ENCODE measurements around the gene LRRC18. TPM values are rescaled to one million over a fixed set of nuclear protein-coding genes. Genes with fewer than 3 reads are reported as not detected.

Gene LRRC18
- total and polyA plus RNA-seq, 2 donors (not counting 1 experiment from before 2014, with no cell fraction given): not detected

DNA sequence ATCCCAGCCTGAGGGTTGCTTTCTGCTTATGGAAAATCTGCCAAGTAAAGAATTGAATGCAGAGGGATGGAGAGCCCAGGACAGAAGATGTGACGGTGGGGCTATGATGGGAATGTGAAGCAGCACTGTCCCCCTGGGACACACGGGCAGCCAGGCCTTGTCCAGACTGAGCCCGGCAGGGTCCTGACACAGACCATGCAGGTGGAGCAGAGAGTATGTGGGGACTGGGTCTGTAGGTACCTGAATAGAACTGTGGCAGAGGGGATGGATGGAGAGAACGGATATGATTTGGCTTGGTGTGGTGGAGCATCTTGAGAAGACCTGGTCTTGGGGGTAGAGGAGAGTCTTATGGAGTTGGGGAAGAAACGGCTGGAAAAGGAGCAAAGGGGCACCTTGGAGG is 732 bp upstream of the LRRC18 start:
- Mint-ChIP-seq H3K27me3 (no peaks in the 10 kb centered on the region), H3K4me3 (no peak overlapping the region), H3K27ac (peak overlapping the region; percentile 39), H3K4me1 (no peaks in the 10 kb centered on the region), H3K9me3 (ENCODE audit: insufficient read depth) (no peaks in the 10 kb centered on the region)
- H3K9me3 ChIP-seq (ENCODE audit: control extremely low read depth in 1 of 3, control insufficient read depth in 2 of 3, insufficient read depth in 1 of 3, low read length in 2 of 3): no peaks in the 10 kb centered on the region
- no peaks in the 10 kb centered on the region for H3K27me3 ChIP-seq (replicated peaks in 1 of 4; ENCODE audit: control extremely low read depth in 1 of 4, control insufficient read depth in 3 of 4, insufficient read depth in 4 of 4, low read length in 3 of 4)
- peaks cover 21% of the 10 kb centered on the region for H4K20me1 ChIP-seq (ENCODE audit: control insufficient read depth, insufficient read depth, low read length, poor library complexity, severe bottlenecking)
- H3K36me3 ChIP-seq (replicated peaks in 1 of 2; ENCODE audit: control extremely low read depth in 1 of 2, control insufficient read depth in 1 of 2, extremely low read depth in 1 of 2, insufficient read depth in 2 of 2, low read length in 1 of 2): peaks cover 4 to 80% of the 10 kb centered on the region in 2 experiments
- no peak overlapping the region for H2AFZ ChIP-seq (ENCODE audit: insufficient read depth, low read depth, low read length, poor library complexity, severe bottlenecking)
- ATAC-seq (ENCODE audit: low read depth): no peak
- H3K4me1 ChIP-seq (ENCODE audit: control insufficient read depth in 2 of 2, insufficient read depth in 2 of 2, low read length in 2 of 2): no peaks in the 10 kb centered on the region
- ChIA-PET POLR2A (no interaction called here), CTCF (no interaction called here)
- H3K79me2 ChIP-seq (ENCODE audit: control insufficient read depth, insufficient read depth, low read length): no peaks in the 10 kb centered on the region
- H3K27ac ChIP-seq (ENCODE audit: low read length in 2 of 2): no peak overlapping the region
- H3K4me2 ChIP-seq (replicated peaks; ENCODE audit: low read depth, low read length, poor library complexity, severe bottlenecking): no peak overlapping the region
- no peak for DNase-seq
- TF ChIP-seq EZH2 (IDR thresholded peaks at IDR 0.05; ENCODE audit: borderline replicate concordance, insufficient read depth, low read depth, low read length, poor library complexity, severe bottlenecking): no peak
- TF ChIP-seq, protein P1, sequence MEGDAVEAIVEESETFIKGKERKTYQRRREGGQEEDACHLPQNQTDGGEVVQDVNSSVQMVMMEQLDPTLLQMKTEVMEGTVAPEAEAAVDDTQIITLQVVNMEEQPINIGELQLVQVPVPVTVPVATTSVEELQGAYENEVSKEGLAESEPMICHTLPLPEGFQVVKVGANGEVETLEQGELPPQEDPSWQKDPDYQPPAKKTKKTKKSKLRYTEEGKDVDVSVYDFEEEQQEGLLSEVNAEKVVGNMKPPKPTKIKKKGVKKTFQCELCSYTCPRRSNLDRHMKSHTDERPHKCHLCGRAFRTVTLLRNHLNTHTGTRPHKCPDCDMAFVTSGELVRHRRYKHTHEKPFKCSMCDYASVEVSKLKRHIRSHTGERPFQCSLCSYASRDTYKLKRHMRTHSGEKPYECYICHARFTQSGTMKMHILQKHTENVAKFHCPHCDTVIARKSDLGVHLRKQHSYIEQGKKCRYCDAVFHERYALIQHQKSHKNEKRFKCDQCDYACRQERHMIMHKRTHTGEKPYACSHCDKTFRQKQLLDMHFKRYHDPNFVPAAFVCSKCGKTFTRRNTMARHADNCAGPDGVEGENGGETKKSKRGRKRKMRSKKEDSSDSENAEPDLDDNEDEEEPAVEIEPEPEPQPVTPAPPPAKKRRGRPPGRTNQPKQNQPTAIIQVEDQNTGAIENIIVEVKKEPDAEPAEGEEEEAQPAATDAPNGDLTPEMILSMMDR (IDR thresholded peaks at IDR 0.05): no peak
- 99% methylated on average over 5 of the region's 5 CpGs for WGBS (ENCODE audit: insufficient coverage)
- H3K9ac ChIP-seq (ENCODE audit: low read length): no peak overlapping the region
- no peak overlapping the region for H3K4me3 ChIP-seq (ENCODE audit: control extremely low read depth in 1 of 5, extremely low read depth in 1 of 5, insufficient read depth in 1 of 5, low read depth in 2 of 5, low read length in 4 of 5)
- intact Hi-C loops (cut with micrococcal nuclease): no loop called here

DNA sequence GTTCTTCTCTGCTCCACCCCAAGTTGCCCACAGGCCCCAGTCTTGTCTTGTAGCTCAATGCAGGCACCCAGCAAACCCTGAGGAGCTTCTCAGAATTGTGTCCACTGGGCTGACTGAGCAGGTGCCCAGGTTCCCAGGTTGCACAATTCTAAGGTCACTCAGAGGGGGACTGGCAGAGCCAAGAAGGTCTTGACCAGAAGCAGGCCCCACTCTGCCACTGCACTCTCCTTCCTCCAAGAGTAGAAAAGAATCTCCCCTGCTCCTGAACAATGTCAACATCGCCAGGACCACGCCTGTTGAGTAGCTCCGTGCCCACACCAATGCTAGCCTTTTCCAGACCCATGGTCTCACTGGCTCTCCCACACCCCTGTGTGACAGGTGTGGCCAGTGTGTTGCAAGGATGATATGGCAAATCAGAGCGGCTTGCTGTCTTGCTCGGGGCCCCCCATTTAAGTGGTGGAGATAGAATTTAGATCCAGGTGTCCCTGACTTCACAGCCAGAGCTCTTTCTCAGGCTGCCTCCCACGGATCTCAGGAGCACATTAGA is 577 bp downstream of the LRRC18 start:
- intact Hi-C loops (cut with micrococcal nuclease): no loop called here
- no peaks in the 10 kb centered on the region for H3K4me1 Mint-ChIP-seq
- H3K4me1 ChIP-seq (ENCODE audit: control insufficient read depth in 2 of 2, insufficient read depth in 2 of 2, low read length in 2 of 2): no peaks in the 10 kb centered on the region
- ChIA-PET POLR2A (no interaction called here), CTCF (no interaction called here)
- 95% methylated on average over 3 of the region's 6 CpGs for WGBS (ENCODE audit: insufficient coverage)
- no peak overlapping the region for H3K4me3 ChIP-seq (ENCODE audit: control extremely low read depth in 1 of 5, extremely low read depth in 1 of 5, insufficient read depth in 1 of 5, low read depth in 2 of 5, low read length in 4 of 5)
- no peaks in the 10 kb centered on the region for H3K9me3 ChIP-seq (ENCODE audit: control extremely low read depth in 1 of 3, control insufficient read depth in 2 of 3, insufficient read depth in 1 of 3, low read length in 2 of 3)
- peaks cover 4 to 75% of the 10 kb centered on the region in 2 experiments for H3K36me3 ChIP-seq (replicated peaks in 1 of 2; ENCODE audit: control extremely low read depth in 1 of 2, control insufficient read depth in 1 of 2, extremely low read depth in 1 of 2, insufficient read depth in 2 of 2, low read length in 1 of 2)
- no peak overlapping the region for H3K27ac ChIP-seq (ENCODE audit: low read length in 2 of 2)
- H2AFZ ChIP-seq (ENCODE audit: insufficient read depth, low read depth, low read length, poor library complexity, severe bottlenecking): no peak overlapping the region
- no peaks in the 10 kb centered on the region for H3K79me2 ChIP-seq (ENCODE audit: control insufficient read depth, insufficient read depth, low read length)
- no peaks in the 10 kb centered on the region for H3K9me3 Mint-ChIP-seq (ENCODE audit: insufficient read depth)
- ATAC-seq (ENCODE audit: low read depth) (no peak), DNase-seq (no peak)
- no peak overlapping the region for H3K9ac ChIP-seq (ENCODE audit: low read length)
- H4K20me1 ChIP-seq (ENCODE audit: control insufficient read depth, insufficient read depth, low read length, poor library complexity, severe bottlenecking): peaks cover 21% of the 10 kb centered on the region
- H3K4me3 Mint-ChIP-seq: no peak overlapping the region
- TF ChIP-seq, protein P1 (IDR thresholded peaks at IDR 0.05): no peak
- no peak for TF ChIP-seq EZH2 (IDR thresholded peaks at IDR 0.05; ENCODE audit: borderline replicate concordance, insufficient read depth, low read depth, low read length, poor library complexity, severe bottlenecking)
- H3K27me3 Mint-ChIP-seq: no peaks in the 10 kb centered on the region
- no peak overlapping the region for H3K4me2 ChIP-seq (replicated peaks; ENCODE audit: low read depth, low read length, poor library complexity, severe bottlenecking)
- H3K27me3 ChIP-seq (replicated peaks in 1 of 4; ENCODE audit: control extremely low read depth in 1 of 4, control insufficient read depth in 3 of 4, insufficient read depth in 4 of 4, low read length in 3 of 4): no peaks in the 10 kb centered on the region
- peak overlapping the region; percentile 35 for H3K27ac Mint-ChIP-seq
